ENCODE data around the gene ALPP.

Gene ALPP

DNA sequence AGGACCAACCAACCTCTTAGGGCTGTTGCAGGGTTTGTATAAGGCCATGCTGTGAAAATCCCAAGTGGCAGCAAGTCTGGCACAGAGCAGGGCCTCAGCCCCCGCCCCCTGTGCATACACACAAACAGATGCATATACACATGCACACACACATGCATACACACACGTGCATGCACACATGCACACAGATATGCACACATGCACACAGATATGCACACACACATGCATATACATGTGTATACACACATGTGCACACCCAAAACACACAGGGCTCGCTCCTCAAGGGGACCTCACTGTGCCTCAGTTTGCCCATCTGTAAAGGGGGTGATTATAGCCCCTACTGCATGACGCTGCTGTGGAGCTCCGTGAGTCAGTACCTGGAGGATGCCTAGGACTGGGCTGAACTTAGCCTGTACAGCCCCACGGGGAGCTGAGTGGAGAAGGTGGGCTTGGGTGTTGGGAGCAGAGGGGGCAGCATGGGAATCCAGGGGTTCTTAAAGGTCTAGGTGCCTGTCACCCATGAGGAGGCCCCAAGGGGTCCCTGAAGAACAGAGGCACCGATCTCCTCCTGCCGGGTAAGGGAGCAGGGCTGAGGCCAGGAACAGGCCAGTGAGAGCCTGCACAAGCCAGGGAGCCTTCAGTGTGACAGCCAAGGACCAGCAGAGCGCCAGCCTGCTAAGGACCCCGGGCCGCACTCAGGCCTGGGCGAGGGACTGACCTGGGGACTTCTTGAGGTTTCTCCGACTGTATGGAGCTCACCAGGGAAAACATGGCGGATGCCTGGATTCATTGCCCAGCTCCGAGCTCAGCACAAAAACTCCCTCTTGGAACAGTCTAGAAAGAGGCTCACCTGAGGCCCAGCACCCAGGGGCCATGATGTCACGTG lies 53.4 kb downstream of the ALPP start:
- no peaks in the 10 kb centered on the region for H3K36me3 ChIP-seq
- no peak overlapping the region for H3K4me3 ChIP-seq (ENCODE audit: low read depth in 1 of 2, low read length in 1 of 2)
- peaks cover 4% of the 10 kb centered on the region for H3K27me3 ChIP-seq
- H3K27ac ChIP-seq: no peak overlapping the region
- no peaks in the 10 kb centered on the region for H3K4me1 ChIP-seq (ENCODE audit: control insufficient read depth in 1 of 2, insufficient read depth in 1 of 2, low read depth in 1 of 2, low read length in 1 of 2)
- TF ChIP-seq, protein P1, sequence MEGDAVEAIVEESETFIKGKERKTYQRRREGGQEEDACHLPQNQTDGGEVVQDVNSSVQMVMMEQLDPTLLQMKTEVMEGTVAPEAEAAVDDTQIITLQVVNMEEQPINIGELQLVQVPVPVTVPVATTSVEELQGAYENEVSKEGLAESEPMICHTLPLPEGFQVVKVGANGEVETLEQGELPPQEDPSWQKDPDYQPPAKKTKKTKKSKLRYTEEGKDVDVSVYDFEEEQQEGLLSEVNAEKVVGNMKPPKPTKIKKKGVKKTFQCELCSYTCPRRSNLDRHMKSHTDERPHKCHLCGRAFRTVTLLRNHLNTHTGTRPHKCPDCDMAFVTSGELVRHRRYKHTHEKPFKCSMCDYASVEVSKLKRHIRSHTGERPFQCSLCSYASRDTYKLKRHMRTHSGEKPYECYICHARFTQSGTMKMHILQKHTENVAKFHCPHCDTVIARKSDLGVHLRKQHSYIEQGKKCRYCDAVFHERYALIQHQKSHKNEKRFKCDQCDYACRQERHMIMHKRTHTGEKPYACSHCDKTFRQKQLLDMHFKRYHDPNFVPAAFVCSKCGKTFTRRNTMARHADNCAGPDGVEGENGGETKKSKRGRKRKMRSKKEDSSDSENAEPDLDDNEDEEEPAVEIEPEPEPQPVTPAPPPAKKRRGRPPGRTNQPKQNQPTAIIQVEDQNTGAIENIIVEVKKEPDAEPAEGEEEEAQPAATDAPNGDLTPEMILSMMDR (IDR thresholded peaks at IDR 0.05): no peak
- H3K9me3 ChIP-seq: no peaks in the 10 kb centered on the region
